SKM-1 (cell line): ENCODE data around the gene JAKMIP2.
"Not testable (repeated sequence)": the region's sequence is repeated elsewhere in the genome, so short reads cannot be mapped to it uniquely, and the experiment has no call there.

ENCODE experiments used
- DNase-seq: peaks from one replicate; lab custom pipeline; 2025; ENCODE audit not compliant: unreplicated experiment; lab: John Stamatoyannopoulos, UW

The JAKMIP2 gene

DNA sequence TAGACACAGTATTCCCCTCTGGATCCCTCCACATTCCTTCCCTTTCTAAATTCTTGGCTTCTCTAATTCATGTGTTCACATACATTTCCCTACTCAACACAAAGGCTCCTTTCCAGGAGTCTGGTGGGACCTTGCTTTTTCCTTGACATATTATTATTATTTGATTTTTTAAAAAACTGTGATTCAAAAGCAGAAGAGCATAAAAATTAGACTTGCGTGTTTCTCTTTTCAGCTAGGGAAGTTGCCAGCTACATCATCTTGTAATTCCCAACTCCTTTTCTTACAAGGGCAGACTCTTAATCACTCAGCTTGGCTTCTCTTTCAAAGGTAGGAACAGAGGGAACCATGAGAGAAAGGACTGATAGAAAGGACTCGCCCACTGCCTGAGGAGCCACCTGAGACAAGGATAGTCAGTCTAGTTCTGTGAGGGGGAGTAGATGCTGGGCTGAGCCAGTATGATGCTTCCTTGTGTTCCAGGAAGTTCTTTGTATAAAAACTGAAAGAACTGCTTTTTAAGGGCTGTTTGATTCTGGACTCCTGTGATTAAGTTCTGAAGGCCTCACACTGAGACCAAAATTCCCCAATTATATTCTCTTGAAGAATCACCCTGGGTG is 221.7 kb downstream of the JAKMIP2 start:
- no peak for DNase-seq

- DNase-seq = no peak
Measured at GRCh38 chr5:147559749-147560148, 222.8 kb downstream of the JAKMIP2 start.

DNA sequence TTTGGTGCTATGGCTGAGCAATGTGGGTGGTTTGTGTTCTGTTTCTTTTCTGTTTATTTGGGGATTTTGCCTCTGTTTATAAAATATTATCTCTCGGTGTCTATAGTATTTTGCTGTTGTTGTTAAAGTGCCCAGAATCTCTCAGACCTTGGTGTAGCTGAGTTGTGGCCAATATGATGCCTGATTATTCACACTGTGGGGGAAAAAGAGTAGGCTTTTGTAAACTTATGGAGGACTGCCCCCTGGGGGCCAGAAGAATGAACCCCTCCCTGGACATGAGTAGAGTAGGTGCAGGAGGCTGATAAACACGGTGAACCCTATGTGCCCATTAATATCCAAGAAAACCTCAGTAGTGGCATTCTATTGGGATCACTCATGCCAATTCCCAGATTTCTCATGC is 223.7 kb downstream of the JAKMIP2 start:
- no peak for DNase-seq

DNA sequence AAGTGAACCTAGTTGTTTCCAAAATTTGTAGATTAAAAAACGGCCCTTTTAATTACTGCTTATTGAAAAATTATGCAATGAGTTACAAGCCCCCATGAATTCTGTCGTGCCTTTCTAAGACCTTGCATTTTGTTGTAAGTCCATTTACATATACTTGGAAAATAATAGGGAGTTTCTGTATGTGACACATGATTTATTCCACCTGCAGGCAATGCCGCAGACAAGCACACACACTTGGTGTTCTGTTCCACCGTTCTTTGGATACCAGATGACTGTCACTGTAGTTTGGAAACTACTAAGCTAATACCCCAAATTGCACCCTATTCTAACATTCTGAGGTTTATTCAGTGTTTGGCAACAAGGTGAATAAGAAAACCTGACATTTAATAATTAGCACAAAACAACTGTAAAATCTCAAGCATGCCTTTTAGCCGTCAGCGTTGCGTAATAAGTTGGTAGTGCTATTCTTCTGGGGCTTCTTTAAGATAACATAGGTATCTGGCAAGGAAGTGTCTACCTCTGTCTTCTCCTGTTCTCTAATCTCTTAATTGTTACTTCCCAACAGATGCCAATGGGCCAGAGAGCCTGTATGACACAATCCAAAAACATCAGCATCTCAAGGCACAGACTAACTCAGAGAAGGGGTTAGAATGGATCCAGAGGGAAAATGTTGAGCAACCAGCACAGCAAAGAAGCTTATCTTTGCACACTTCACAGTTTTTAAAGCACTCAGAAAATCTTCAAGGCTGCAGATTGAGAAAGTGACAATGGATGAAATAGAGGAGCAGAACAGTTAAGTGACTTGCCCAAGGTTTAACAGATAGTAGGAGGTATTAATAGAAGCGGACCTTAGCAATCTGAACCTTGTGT is 224.4 kb downstream of the JAKMIP2 start:
- DNase-seq = no peak

DNA sequence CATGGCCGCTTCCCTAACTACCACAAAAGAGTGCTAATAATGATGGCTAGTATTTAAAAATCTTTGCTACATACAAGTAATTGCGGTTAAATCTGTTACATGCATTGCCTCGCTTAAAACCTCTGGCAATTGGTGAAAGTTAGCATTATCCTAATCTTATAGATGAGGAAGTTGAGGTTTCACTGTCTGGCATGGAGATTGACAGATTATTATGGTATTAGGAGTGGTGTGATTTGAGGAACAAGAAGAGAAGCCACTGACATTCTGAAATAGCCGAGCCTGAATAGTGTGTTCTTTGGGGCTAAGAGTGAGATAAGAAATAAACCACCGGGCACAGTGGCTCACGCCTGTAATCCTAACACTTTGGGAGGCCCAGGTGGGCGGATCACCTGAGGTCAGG is 227.4 kb downstream of the JAKMIP2 start:
- DNase-seq = no peak

- no peak for DNase-seq
Measured at GRCh38 chr5:147554261-147554817, 228.2 kb downstream of the JAKMIP2 start.

- DNase-seq = not testable (repeated sequence)
Measured at GRCh38 chr5:147553817-147554216, 228.7 kb downstream of the JAKMIP2 start.

DNA sequence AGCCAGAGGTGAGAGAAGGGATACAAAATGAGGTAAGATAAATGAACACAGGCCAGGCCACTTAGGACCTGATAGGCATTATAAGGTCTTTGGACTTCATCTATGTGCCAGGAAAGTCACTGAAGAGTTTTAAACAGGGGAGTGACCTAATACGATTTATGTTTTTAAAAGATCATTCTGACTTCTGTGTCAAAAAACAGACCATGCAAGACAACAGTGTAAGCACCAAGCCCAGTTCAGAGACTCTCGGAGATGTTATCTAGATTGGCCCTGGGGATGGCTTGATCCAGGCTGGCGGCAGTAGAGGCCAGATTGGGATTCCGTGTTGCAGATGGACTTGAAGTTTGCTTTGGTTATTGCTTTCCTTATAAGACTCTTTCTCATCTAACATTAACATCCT is 229.6 kb downstream of the JAKMIP2 start:
- no peak for DNase-seq

- DNase-seq = no peak
Measured at GRCh38 chr5:147551677-147552076, 230.9 kb downstream of the JAKMIP2 start.

DNA sequence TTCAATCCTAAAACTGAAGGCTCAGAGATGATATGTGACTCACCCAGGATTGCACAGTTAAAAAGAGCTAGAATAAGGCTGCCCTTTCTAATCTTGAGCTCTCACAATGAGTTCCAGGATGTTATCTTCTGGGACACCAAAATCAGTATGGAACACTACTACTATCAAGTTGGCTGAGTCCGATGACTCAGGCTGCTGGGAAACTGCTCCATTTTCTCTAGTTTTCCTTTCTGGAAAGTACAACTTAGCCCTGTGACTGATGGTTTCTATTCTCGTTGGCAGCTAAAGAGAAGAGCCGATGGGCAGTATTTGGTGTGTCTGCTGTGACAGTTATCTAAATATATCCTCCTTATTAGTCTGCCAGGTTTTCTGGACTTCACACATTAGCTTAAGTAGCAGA is 234.8 kb downstream of the JAKMIP2 start:
- no peak for DNase-seq

DNA sequence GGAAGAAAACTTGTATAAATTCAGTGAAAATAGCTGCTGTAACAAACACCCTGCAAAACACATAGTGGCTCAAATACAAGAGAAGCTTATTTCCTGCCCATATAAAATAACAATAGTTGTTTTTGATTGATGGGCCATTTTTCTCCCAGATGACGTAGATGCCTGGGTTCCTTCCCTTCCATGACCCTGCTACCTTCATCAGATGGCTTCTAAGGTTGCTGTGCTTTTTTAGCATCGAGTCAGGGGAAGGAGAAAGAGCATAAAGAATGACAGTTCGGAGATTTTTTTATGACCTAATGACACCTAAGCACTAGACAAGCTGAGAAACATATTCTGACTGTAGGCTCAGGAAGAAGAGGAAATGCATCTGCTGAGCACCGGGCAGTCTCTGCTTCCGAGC is 238.0 kb downstream of the JAKMIP2 start:
- no peak for DNase-seq

- DNase-seq = no peak
Measured at GRCh38 chr5:147539053-147539452, 243.5 kb downstream of the JAKMIP2 start.

DNA sequence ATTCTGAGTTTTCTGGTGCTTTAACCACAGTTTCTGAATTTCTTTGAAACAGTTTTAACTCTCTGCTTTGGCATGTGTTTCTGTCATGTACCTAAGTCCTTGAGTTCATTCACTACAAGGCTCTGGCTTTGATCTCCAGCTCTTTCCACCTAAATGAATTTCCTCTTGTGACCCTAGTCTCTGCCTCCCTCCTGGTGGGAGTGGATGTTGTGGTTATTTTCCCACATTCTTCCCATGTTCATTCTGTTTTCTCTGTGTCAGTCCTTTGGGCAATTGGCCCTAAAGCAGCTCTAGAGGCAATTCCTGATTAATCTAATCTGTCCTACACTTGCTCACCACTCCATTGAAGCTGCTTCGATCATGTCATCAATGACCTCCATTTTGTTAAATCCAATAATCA is 244.3 kb downstream of the JAKMIP2 start:
- DNase-seq = no peak
